Fibroblast of lung (primary cell): ENCODE measurements around the gene HES7.

Experiments
- CTCF ChIP-seq, 2 donors: IDR thresholded peaks in 1 of 2; conservative IDR thresholded peaks in 1 of 2; 1 replicate in 1 of 2; 2 replicates in 1 of 2; pipeline ENCODE4 v1.5.1; 2011 to 2012; ENCODE audit warnings: low read length in 2 of 2, control low read depth in 1 of 2, inconsistent platforms in 1 of 2, low read depth in 1 of 2, mild to moderate bottlenecking in 1 of 2
- EZH2 ChIP-seq: IDR thresholded peaks from 2 replicates; pipeline ENCODE4 v1.5.1; 2012; ENCODE audit warnings: low read length, control low read depth, mild to moderate bottlenecking; ENCODE audit errors: missing control alignments

- TF ChIP-seq CTCF (conservative IDR thresholded peaks at IDR 0.05 in 1 of 2, IDR thresholded peaks at IDR 0.05 in 1 of 2; ENCODE audit: low read depth in 1 of 2, low read length in 2 of 2): no peak
- TF ChIP-seq EZH2: no peak
These were observed 31.5 kb upstream of the HES7 start for GRCh38 chr17:8155231-8155995.
